NK-92 treated with Interleukin-12 subunit alpha and Interleukin-12 subunit beta, amount 100 ng/mL, for 24 hours (cell line): Measurements from ENCODE around the gene FTH1.
"Not testable (repeated sequence)": the region's sequence is repeated elsewhere in the genome, so short reads cannot be mapped to it uniquely, and the experiment has no call there.

Source experiments
- DNase-seq: peaks from one replicate; lab custom pipeline; 2025; lab: John Stamatoyannopoulos, UW

FTH1 gene

DNA sequence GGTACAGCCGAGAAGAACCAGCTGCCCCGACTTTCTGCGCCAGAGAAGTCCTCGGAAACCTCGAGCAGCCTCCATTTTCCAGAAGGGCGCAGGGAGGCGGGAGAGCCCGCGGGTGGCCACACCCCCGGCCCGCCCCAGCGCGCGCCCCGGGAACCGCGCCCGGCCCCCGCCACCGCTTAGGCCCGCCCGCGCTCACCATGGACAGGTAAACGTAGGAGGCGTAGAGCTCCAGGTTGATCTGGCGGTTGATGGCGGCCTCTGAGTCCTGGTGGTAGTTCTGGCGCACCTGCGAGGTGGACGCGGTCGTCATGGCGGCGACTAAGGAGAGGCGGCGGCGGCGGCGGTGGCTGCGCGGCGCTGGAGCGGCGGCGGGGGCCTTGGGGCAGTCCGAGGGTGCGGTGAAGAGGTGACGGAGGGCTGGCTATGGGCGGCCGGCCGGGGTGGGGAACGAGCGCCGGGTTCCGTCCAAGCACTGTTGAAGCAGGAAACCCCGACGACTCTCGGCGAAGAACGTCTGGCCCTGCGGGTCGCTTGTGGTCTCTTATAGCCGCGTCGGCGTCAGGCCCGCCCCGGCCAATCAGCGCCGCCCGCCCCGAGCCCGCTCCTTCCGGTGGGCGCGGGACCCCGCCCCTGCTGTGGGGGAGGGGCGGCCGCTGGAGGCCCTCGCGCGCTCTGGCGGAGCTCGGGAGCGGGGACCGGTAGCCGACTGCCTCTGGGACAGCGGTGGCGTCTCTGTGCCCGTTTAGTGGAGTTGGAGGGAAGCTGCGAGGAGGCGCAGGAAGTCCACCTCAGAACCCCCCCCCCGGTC, at the start of gene FTH1:
Gene FTH1, minus strand, starts transcription at position 519 of the 808 bp plus-strand sequence. Its CDS starts 209 bp downstream, at position 310.
- DNase-seq: peak; percentile 86

DNA sequence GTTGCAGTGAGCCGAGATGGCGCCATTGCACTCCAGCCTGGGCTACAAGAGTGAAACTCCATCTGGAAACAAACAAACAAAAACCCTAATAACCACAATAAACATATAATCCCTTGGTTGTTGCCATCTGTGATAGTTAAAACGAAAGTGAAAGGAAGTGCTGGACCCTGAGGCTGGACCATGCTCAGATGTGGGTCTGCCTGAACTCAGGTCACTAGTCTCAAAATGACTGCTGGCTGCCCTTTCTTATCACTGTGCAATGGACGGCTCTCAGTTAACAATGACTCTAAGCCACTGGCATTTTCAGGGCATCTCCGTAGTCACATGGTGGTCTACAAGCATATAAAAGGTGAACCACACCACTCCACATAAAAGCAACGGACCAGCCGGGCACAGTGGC, 48.2 kb upstream of the FTH1 start:
- no peak for DNase-seq

DNA sequence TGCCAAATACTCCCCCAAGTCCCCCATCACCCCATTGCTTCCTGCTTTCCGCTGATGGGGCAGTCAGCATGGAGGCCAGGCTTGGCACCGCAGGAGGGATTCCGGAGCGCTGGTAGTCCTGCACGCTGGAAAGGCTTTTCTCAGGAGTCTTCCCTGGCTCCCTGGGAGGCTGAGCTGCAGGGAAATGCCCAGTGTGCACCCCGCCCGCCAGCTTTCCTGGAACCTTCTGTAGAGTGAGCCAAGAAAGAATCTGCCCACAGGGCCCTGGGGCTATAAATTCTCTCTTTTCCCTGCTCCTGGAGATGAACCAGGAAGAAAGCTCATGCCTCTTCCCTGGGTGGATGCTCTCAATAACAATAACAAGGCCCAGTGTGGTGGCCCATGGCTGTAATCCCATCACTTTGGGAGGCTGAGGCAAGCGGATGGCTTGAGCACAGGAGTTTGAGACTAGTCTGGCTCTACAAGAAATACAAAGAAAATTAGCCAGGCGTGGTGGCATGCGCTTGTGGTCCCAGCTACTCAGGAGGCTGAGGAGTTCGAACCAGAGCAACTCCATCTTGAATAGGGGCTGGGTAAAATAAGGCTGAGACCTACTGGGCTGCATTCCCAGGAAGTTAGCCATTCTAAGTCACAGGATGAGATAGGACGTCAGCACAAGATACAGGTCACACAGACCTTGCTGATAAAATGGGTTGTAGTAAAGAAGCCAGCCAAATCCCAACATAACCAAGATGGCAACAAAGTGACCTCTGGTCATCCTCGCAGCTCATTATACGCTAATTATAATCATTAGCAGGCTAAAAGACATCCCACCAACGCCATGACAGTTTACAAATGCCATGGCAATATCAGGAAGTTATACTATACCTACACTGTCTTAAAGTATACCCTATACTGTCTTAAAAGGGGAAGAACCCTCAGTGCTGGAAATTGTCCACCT, 46.4 kb upstream of the FTH1 start:
- DNase-seq: no peak

DNA sequence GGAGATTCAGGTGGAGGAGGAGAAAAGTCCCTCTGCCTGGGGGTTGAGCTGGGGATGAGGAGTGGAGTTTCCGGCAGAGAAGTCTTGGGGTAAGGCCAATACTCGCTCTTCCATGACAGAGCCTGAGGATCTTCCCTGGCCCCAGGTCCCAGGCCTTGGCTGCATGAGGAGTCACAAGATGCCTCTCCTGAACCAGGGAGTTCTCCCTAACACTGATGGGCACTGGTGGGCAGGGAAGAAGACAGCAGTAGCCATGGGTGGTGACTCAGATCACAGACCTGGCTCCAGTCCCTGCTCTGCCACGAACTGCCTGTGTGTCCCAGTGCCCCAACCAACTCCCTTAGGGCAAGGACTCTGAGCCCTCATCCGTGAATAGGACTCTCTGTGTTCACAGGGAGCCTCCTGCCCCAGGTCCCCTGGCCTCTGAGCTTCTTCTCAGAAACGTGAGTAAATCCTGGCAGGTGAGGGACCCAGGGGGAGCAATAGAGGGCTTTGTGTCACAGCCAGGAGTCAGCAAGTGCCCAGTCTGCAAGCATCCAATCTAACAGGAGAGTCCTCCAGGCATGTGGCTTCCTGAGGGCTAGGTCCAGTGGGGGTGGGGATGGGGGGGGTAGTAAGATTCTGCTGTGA, 45.5 kb upstream of the FTH1 start:
- DNase-seq: no peak

DNA sequence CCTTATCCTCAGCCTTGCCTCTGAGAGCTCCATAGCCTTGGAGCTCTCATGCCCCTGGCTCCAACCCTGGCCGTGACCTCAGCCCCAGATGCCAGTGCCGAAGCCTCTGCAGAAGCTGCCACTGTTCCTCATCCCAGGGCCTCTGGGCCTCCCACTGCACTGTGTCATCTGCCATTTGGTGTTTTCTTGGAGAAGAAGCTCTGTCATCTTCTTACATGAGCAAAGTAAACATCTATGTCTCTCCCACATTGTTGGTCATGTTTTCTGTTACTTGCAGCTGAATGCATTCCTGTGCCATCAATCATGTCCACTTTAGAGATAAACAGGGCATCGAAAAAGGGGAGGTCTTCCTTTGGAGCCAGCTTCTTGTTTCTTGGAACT, 45.0 kb upstream of the FTH1 start:
- DNase-seq: no peak

DNA sequence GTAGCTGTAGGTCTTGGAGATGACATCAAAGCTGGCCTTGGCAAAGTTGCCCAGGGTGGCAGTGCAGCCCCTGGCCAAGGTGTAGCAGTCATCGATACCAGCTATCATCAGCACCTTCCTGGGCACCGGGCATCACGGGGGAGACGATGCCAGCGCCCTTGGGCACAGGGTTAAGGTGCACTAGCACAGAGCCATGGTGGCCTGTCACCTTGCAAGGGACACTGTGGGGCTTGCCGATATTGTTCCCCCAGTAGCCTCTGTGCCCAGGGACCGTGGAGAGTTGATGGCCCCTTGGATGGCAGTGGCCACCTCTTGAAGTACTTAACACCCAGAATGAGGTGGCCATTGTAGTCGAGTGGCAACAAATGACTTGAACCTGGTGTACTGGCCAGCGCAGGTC, 44.4 kb upstream of the FTH1 start:
- DNase-seq: no peak

DNA sequence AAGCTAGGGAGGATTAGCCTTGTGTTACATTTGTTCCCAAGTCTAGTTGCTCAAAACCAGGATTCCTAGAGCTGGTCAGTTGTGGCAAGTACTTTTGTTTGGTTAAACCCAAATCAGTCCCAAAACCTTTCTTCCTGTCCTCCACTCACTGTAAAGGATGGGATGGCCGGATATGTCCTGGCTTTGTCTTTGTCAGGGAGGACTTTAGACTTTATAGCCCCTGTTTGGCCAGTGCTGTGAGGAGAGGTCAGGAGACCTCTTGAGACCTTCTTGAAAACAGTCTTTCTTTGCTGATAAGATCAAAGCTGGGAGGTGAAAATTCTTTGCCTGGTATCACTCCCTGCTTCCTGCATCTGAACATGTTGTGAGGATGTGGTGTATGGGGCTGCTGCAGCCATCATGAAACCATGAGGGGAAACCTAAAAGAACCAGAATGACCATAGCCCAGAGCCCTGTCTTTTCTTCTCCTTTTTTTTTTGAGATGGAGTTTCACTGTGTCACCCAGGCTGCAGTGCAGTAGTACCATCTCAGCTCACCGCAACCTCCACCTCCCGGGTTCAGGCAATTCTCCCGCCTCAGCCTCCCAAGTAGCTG, 43.6 kb upstream of the FTH1 start:
- DNase-seq: no peak

DNA sequence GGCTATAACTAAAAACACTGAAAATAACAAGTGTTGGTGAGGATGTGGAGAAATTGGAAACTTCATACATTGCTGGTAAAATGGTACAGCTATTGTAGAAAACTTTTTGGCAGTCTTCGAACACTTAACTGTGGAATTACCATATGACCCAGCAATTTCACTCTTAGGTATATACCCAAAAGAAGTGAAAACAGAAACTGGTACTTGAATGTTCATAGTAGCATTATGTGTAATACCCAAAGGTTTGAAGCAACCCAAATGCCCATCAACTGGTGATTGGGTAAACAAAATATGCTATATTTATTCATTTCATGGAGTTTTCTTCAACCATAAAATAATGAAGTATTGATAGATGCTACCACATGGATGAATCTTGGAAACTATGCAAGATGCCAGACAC, 40.8 kb upstream of the FTH1 start:
- DNase-seq: no peak

DNA sequence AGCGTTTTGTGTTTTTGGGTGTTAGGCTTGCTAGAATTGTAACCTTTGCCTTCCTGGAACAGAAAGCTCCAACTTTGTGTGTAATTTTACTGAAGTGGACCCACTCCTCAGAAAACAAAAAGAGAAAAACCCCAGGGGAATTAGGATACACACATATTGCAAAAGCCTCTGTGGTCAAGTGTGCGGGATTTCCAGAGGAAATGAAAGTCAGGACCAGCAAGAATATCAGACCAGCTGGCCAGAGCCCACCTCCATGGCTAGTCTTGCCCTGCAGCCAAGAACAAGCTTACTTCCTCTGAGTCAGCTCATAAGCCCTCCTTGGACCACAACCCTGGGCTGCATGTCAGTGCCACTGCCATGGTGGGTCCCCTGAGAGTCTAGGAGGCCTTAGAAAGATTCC, 37.0 kb upstream of the FTH1 start:
- DNase-seq: peak; percentile 42

DNA sequence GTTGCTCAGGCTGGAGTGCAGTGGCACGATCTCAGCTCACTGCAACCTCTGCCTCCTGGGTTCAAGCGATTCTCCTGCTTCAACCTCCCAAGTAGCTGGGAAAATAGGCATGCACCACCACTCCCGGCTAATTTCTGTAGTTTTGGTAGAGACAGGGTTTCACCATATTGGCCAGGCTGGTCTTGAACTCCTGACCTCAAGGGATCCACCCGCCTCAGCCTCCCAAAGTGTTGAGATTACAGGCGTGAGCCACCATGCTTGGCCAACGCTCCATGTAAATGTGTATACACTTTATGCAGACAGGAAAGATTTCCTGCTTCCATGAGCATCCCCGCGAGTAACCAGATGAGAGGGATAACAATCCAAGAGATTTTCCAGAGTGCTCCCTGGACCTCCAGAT, 34.8 kb upstream of the FTH1 start:
- not testable (repeated sequence) for DNase-seq

DNA sequence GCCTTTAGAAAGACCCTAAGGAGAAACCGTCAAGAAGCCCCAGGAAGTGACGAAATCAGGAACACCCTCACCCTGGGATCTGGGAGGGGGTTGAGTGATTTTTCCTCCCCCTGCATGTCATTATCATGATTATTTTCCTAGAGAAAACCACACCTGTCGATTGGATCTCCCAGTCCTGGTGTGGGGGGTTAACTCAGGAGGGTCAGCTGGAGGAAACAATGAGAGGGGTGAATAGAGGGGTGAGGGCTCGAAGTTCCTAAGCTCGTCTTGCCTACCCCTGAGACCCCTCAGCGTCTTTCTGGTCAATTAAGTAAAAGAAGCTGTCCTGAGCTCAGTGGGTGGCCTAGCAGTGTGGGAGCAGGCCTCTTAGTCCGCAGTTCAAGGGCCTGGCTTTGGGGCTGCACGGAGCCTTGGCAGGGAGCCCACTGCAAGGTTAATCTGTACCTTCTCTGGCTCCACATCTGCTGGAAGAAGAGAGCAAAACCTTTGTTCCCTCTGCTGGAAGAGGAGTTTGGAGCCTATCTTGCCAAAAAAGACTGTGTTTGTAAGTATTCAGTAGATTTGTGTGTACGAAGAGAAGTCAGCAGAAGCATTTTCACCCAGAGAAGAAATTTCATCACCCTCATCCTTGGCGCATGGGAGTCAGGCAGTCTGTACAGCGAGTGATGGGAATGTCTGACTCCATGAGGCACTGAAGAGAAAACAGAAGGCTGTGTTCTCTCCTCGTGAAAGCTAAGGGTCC, 34.2 kb upstream of the FTH1 start:
- DNase-seq: no peak

DNA sequence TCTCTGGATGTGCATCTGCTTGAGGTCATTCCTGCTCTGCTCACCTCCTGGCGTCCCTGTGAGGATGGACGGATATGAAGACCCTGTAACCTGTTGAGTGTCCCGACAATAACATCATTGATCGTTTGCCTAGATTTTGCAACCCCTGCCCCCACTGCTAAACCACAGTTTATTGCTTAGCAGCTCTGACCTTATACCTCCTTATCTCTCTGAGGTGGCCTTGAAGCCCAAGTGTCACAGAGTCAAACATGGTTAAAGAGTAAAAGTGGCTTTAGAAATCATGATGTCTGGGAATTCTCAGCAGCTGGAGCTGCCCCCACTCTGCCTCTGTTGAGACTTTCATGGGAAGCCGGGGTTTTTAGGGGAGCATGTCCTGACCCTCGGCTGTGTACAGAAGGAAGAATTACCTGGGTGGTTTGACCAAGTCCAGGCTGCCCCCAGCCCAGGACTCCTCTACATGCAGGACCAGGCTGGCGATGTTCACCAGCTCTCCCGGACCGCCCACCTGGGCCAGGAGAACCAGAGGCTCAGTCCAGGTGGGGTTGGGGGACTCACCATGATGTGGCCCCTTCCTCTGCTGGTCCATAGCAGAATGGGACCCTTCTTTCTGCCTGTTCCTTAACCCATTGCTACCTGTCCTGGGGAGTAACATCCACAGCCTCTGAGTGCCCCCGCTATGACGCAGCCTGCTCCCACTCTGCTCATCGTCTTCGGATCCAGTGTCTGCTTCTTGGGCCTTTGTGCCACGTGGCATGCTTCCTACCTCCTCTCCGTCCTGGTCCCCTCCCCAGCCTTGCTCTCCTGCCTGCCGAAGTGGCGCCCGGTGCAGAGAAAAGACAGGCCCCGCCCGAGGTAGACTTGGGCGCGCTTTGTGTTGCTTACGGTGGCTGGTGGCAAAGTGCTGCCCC, 33.4 kb upstream of the FTH1 start:
- no peak for DNase-seq

DNA sequence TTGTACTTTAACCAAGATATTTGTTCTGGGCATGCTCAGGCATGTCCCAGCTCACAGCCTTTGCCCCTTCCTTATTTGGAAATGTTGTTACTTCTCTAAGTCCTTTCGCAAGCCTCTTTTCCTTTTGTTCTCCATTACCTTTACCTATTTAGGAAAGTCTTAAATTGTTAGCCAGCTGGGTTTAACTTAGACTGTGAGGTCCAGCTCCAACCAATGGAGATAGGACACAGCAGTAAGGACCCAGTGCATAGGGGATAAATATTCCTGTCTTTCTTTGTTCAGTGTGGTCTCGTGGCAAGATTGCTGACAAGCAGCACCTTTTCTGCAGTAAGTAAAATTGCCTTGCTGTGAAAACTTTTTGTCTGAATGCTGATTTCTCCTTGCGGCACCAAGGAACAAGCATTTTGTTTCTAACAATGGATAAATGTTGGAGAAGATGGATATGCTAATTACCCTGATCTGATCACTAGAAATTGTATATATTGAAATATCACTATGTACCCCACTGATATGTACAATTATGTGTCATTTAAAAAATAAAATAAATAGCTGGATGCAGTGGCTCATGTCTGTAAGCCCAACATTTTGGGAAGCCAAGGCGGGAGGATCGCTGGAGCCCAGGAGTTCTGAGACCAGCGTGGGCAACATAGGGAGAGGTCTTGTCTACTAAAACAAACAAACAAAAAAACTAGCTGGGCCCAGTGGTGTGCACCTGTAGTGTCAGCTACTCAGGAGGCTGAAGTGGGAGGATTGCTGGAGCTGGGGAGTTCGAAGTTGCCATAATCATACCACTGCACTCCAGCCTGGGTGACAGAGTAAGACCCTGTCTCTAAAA, 31.9 kb upstream of the FTH1 start:
- DNase-seq: no peak

DNA sequence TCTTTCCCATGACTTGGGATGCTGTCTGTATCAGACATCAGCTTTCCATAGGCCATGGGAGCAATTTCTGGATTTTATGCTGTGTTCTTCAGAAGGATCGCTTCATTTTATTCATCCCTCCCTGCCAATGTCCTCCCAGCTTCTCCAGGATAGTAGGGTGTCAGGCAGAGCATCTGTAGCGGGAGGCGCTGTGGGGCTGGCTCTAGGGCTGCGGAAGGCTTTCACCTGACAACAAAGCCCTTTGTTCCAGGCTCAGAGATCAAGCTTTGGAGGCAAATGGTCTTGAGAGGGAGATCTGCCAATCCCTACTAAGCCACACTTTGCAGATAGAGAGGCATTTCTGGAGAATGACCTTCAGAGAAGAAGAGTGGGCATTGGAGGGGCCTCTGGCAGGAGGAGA, 29.5 kb upstream of the FTH1 start:
- DNase-seq: no peak

DNA sequence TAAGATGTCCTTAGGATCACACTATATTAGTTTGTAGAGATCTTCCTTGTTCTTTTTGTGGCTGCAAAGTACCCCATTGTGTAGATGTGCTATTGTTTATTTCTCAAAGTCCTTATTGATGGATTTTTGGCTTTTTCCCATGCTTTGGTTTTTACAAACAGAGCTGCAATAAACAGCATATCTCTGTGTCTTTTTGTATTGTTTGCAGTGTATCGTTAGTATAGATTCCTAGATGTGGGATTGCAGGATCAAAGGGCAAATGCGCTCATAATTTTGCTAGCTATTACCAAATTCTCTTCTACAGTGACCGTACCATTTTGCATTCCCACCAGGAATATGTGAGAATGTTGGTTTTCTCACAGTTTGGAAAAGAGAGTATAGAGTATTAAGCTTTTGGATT, 27.5 kb upstream of the FTH1 start:
- no peak for DNase-seq

DNA sequence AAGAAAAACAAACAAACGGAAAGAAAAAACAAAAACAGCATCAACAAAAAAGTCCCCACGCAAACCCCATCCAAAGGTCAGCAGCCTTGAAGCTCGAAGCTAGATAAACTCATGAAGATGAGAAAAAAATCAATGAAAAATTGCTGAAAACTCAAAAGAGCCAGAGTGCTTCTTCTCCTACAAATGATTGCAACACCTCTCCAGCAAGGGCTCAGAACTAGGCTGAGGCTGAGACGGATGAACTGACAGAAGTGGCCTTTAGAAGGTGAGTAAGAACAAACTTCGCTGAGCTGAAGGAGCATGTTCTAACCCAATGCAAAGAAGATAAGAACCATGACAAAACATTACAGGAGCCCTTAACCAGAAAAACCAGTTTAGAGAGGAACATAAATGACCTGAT, 18.4 kb upstream of the FTH1 start:
- no peak for DNase-seq

DNA sequence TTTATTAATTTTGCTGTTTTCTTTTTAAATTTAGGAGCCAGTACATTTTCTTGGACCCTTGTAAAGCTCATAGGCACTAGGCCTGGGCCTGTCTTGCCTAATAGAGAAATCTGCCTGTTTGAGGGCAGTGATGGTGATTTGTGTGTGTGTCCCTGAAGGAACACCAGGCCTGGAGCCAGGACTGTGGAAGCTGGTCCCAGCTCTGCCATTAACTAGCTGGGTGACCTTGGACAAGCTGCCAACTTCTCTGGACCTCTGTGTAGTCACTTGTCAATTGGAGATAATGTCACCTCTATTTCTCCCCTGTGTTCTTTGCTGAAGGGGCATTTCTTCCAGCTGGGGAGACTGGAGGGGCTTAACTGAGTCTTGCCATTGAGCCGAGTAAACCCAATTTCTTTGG, 16.0 kb upstream of the FTH1 start:
- DNase-seq: no peak

DNA sequence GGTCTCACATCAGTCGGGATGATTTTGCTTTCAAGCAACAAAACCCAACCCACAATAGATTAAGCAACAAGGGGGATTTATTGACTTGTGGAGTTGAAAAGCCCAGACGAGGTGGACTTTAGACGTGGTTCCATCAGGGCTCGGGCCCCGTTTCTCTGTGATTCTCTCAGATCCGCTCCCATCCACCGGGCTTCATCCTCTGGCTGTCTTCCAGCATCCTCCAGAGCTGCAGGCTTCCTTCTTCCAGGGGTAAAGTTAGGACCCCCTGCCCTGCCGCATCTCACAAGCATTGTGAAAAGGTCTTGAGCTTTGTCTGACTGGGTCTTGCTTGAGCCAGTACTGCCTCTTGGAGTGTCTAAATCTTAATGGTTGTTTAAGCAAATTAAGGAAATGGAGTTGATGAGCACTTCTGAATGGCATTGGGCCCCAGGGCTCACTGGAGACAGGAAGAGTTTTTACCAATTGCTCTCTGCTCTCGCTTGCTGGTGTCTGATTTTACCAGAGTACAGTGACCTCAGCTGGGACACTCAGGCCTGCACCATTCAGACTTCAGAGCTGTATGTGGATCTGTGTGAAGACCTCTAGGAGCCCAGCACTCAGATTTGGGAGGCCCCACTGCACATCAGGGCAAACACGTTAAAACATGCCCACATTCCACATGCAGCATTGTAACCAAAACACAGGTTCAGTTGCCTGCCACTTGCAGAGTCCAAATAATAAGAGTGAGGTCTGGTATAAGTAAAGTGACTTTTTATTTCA, 13.5 kb upstream of the FTH1 start:
- DNase-seq: no peak
